ENCODE results near the gene TDRD7.

- TF ChIP-seq EP300 (conservative IDR thresholded peaks at IDR 0.05; ENCODE audit: poor library complexity, severe bottlenecking) (no peak), TAF1 (IDR thresholded peaks at IDR 0.05; ENCODE audit: low read depth) (no peak), CTCF (IDR thresholded peaks at IDR 0.05; ENCODE audit: poor library complexity, severe bottlenecking) (no peak), RAD21 (conservative IDR thresholded peaks at IDR 0.05) (no peak), SMC3 (conservative IDR thresholded peaks at IDR 0.05; ENCODE audit: poor library complexity) (no peak), EZH2 (IDR thresholded peaks at IDR 0.05; ENCODE audit: borderline replicate concordance, insufficient read depth, low read length, poor library complexity, severe bottlenecking) (no peak), POLR2AphosphoS5 (IDR thresholded peaks at IDR 0.05) (no peak), REST (IDR thresholded peaks at IDR 0.05; ENCODE audit: borderline replicate concordance) (no peak), MXI1 (conservative IDR thresholded peaks at IDR 0.05; ENCODE audit: poor library complexity, severe bottlenecking) (no peak)
These were observed 112.5 kb downstream of the TDRD7 start for GRCh38 chr9:97524424-97524823.
